Liver (tissue), 9 donors: ENCODE measurements around the gene CTU1. TPM values are rescaled to one million over a fixed set of nuclear protein-coding genes. Genes with fewer than 3 reads are reported as not detected.

Experiments used
- DNase-seq: peaks from one replicate; pipeline ENCODE4 v3.0.0-alpha.2; 2017; ENCODE audit warnings: low spot score
- H3K27ac ChIP-seq, 2 donors: one replicate each; pipeline ENCODE4 v1.7.0; 2013; ENCODE audit warnings: inconsistent platforms in 2 of 2, low read length in 2 of 2, control low read depth in 1 of 2, low read depth in 1 of 2, mild to moderate bottlenecking in 1 of 2
- H3K27me3 ChIP-seq, 4 donors: one replicate each; pipeline versions ENCODE4 v1.6.1 to v1.7.0; 2013; ENCODE audit warnings: low read length in 3 of 4, inconsistent platforms in 1 of 4, mild to moderate bottlenecking in 1 of 4, moderate library complexity in 1 of 4; ENCODE audit not compliant: control insufficient read depth in 4 of 4, insufficient read depth in 4 of 4
- H3K36me3 ChIP-seq, 4 donors: one replicate each; pipeline versions ENCODE4 v1.6.1 to v1.7.0; 2013; ENCODE audit warnings: low read length in 3 of 4, mild to moderate bottlenecking in 3 of 4, low read depth in 1 of 4, moderate library complexity in 1 of 4; ENCODE audit not compliant: control insufficient read depth in 4 of 4, insufficient read depth in 3 of 4
- H3K4me1 ChIP-seq, 4 donors: one replicate each; pipeline versions ENCODE4 v1.6.1 to v1.7.0; 2013; ENCODE audit warnings: low read length in 3 of 4, mild to moderate bottlenecking in 3 of 4, moderate library complexity in 1 of 4; ENCODE audit not compliant: control insufficient read depth in 4 of 4, insufficient read depth in 4 of 4
- H3K4me3 ChIP-seq, 3 donors: one replicate each; pipeline versions ENCODE4 v1.6.1 to v1.7.0; 2013; ENCODE audit warnings: low read length in 3 of 3, control low read depth in 1 of 3, low read depth in 1 of 3, mild to moderate bottlenecking in 1 of 3
- H3K9ac ChIP-seq, 2 donors: one replicate each; pipeline ENCODE4 v1.7.0; 2013; ENCODE audit warnings: low read length in 2 of 2, mild to moderate bottlenecking in 2 of 2, moderate library complexity in 2 of 2, control low read depth in 1 of 2, low read depth in 1 of 2
- H3K9me3 ChIP-seq, 4 donors: one replicate each; pipeline versions ENCODE4 v1.6.1 to v1.7.0; 2013; ENCODE audit warnings: low read length in 3 of 4; ENCODE audit not compliant: control insufficient read depth in 4 of 4
- ATF3 ChIP-seq: IDR thresholded peaks from 2 replicates; pipeline ENCODE4 v1.6.1; 2016; ENCODE audit warnings: antibody characterized with exemption
- CTCF ChIP-seq: fragments of 150-350 bp; IDR thresholded peaks from 2 replicates; pipeline ENCODE4 v1.5.1; 2017; ENCODE audit warnings: improper control_type of control experiment, low read depth, low read length; ENCODE audit not compliant: missing input control
- EGR1 ChIP-seq, 2 donors: IDR thresholded peaks; 2 replicates each; pipeline ENCODE4 v1.6.1; 2016 to 2018; ENCODE audit warnings: antibody characterized with exemption in 2 of 2, low read depth in 2 of 2
- FOXA1 ChIP-seq: IDR thresholded peaks from 2 replicates; pipeline ENCODE4 v1.6.1; 2016; ENCODE audit warnings: antibody characterized with exemption
- FOXA2 ChIP-seq: IDR thresholded peaks from 2 replicates; pipeline ENCODE4 v1.6.1; 2016; ENCODE audit warnings: antibody characterized with exemption
- GABPA ChIP-seq, 2 donors: IDR thresholded peaks in 1 of 2; conservative IDR thresholded peaks in 1 of 2; 2 replicates each; pipeline ENCODE4 v1.6.1; 2016; ENCODE audit warnings: antibody characterized with exemption in 2 of 2, mild to moderate bottlenecking in 1 of 2, moderate library complexity in 1 of 2
- HNF4A ChIP-seq, 2 donors: conservative IDR thresholded peaks; 2 replicates each; pipeline ENCODE4 v1.6.1; 2016; ENCODE audit warnings: antibody characterized with exemption in 2 of 2, mild to moderate bottlenecking in 2 of 2
- HNF4G ChIP-seq: IDR thresholded peaks from 2 replicates; pipeline ENCODE4 v1.6.1; 2016; ENCODE audit warnings: antibody characterized with exemption
- JUND ChIP-seq, 2 donors: IDR thresholded peaks; 2 replicates each; pipeline ENCODE4 v1.6.1; 2016; ENCODE audit warnings: antibody characterized with exemption in 2 of 2
- MAX ChIP-seq: IDR thresholded peaks from 2 replicates; pipeline ENCODE4 v1.6.1; 2016; ENCODE audit warnings: antibody characterized with exemption
- NR2F2 ChIP-seq: IDR thresholded peaks from 2 replicates; pipeline ENCODE4 v1.6.1; 2016; ENCODE audit warnings: antibody characterized with exemption
- RAD21 ChIP-seq, 2 donors: IDR thresholded peaks; 2 replicates each; pipeline ENCODE4 v1.6.1; 2016; ENCODE audit warnings: antibody characterized with exemption in 2 of 2, mild to moderate bottlenecking in 2 of 2
- REST ChIP-seq: IDR thresholded peaks from 2 replicates; pipeline ENCODE4 v1.6.1; 2016; ENCODE audit warnings: antibody characterized with exemption, mild to moderate bottlenecking
- RXRA ChIP-seq, 2 donors: IDR thresholded peaks; 2 replicates each; pipeline ENCODE4 v1.6.1; 2017 to 2018; ENCODE audit warnings: antibody characterized with exemption in 2 of 2, mild to moderate bottlenecking in 1 of 2
- SP1 ChIP-seq: IDR thresholded peaks from 2 replicates; pipeline ENCODE4 v1.6.1; 2018; ENCODE audit warnings: antibody characterized with exemption, mild to moderate bottlenecking
- TAF1 ChIP-seq: conservative IDR thresholded peaks from 2 replicates; pipeline ENCODE4 v1.6.1; 2016; ENCODE audit warnings: antibody characterized with exemption, mild to moderate bottlenecking
- YY1 ChIP-seq: IDR thresholded peaks from 2 replicates; pipeline ENCODE4 v1.6.1; 2016; ENCODE audit warnings: antibody characterized with exemption, mild to moderate bottlenecking
- ZBTB33 ChIP-seq: IDR thresholded peaks from 2 replicates; pipeline ENCODE4 v1.6.1; 2016; ENCODE audit warnings: antibody characterized with exemption
- WGBS: extraction: QIAGEN DNeasy Blood & Tissue Kit; methylation state at CpG from one replicate; pipeline ENCODE4 v1.1.7; 2013; 5-methylcytosine and 5-hydroxymethylcytosine counted together
- polyA plus RNA-seq, 2 donors: library from polyadenylated mRNA; stranded (reverse) in 1 of 2; unstranded in 1 of 2; fragments of 200-250 nt in 1 of 2; fragments of >200 nt in 1 of 2; fragmentation: Nextera tagmentation in 1 of 2; extraction: Ambion mirVana in 1 of 2; gene quantifications; one replicate each; pipeline versions ENCODE4 v1.2.1 to v1.2.3, GENCODE V29; 2013 to 2015
- total RNA-seq, 2 donors: library from RNA; depleted of rRNA; stranded (reverse); fragments of >200 nt; gene quantifications; one replicate each; pipeline ENCODE4 v1.2.3, GENCODE V29; 2014
- donor health status: healthy.
- donor health status: healthy.
- donor health status: healthy.
- donor health status: healthy.
- donor health status: healthy.

The CTU1 gene
- total and polyA plus RNA-seq, 4 donors, result 0.19 to 3.7 (median 2.5) TPM

- H3K4me3 ChIP-seq, result no peak overlapping the region
- WGBS, result 41% methylated on average over 6 of the region's 6 CpGs
- H3K36me3 ChIP-seq, result no peaks in the 10 kb centered on the region
- no peak for TF ChIP-seq HNF4A (conservative IDR thresholded peaks at IDR 0.05)
- TF ChIP-seq EGR1 (IDR thresholded peaks at IDR 0.05; ENCODE audit: low read depth in 2 of 2), result no peak
- no peak for TF ChIP-seq RXRA (IDR thresholded peaks at IDR 0.05)
- no peak for TF ChIP-seq FOXA1
- no peak for TF ChIP-seq RAD21 (IDR thresholded peaks at IDR 0.05)
- no peak for TF ChIP-seq GABPA (IDR thresholded peaks at IDR 0.05 in 1 of 2, conservative IDR thresholded peaks at IDR 0.05 in 1 of 2)
- DNase-seq, result no peak
- no peak overlapping the region for H3K9ac ChIP-seq
- H3K9me3 ChIP-seq, result peaks cover 0 to under 1% (median 0%) of the 10 kb centered on the region in 4 donors
- no peaks in the 10 kb centered on the region for H3K4me1 ChIP-seq
- peak overlapping the region in 1 of 2 donors; percentile 37 for H3K27ac ChIP-seq
- no peaks in the 10 kb centered on the region for H3K27me3 ChIP-seq
Measured at GRCh38 chr19:51140441-51140840, 32.2 kb upstream of the CTU1 start.

- no peaks in the 10 kb centered on the region for H3K4me1 ChIP-seq
- peak overlapping the region in 1 of 2 donors; percentile 13 for H3K9ac ChIP-seq
- no peak for DNase-seq
- no peaks in the 10 kb centered on the region for H3K36me3 ChIP-seq
- no peaks in the 10 kb centered on the region for H3K27me3 ChIP-seq
- peaks cover 0 to 6% (median under 1%) of the 10 kb centered on the region in 4 donors for H3K9me3 ChIP-seq
- no peak overlapping the region for H3K4me3 ChIP-seq
- peak overlapping the region; percentile 46 to 78 for H3K27ac ChIP-seq
- TF ChIP-seq REST (no peak), SP1 (no peak), HNF4G (no peak), JUND (IDR thresholded peaks at IDR 0.05) (no peak), HNF4A (conservative IDR thresholded peaks at IDR 0.05) (no peak), YY1 (no peak), FOXA2 (no peak), NR2F2 (no peak), TAF1 (no peak), EGR1 (IDR thresholded peaks at IDR 0.05; ENCODE audit: low read depth in 2 of 2) (no peak), GABPA (IDR thresholded peaks at IDR 0.05 in 1 of 2, conservative IDR thresholded peaks at IDR 0.05 in 1 of 2) (no peak), MAX (no peak), ZBTB33 (no peak), RAD21 (IDR thresholded peaks at IDR 0.05) (no peak), ATF3 (no peak), RXRA (IDR thresholded peaks at IDR 0.05) (no peak), CTCF (no peak), FOXA1 (no peak)
- 54% methylated on average over 4 of the region's 4 CpGs for WGBS
Measured at GRCh38 chr19:51139299-51140014, 31.2 kb upstream of the CTU1 start.
